Left ventricle myocardium superior (tissue), 1 donor: ENCODE measurements around the gene COA8. TPM values are rescaled to one million over a fixed set of nuclear protein-coding genes. Genes with fewer than 3 reads are reported as not detected.

Experiments used
- ATAC-seq: fragments of 200-7000 bp; cut with Tn5 transposase; one replicate; pipeline ENCODE4 v1.9.1; 2020; ENCODE audit warnings: mild to moderate bottlenecking, moderate library complexity
- DNase-seq: peaks from one replicate; pipeline ENCODE4 v3.0.0-alpha.2; 2020
- intact Hi-C: fragments of 100-400 bp; cut with micrococcal nuclease; formaldehyde crosslinking; loops from one replicate; pipeline ENCODE4 v1.11.0; 2022
- total RNA-seq: library from RNA; stranded (reverse); fragmentation: NEBNext Ultra II Directional; extraction: Animal tissue kit (Norgen Biotek cat#: 25700); gene quantifications from one replicate; pipeline ENCODE4 v1.2.1, GENCODE V29; 2021
- donor health status: DM: no; HTN: yes; CAD: no; lungs with severe emphysema.

The COA8 gene
- total RNA-seq, 1 donor from 2014 or later = 56.2 TPM

DNA sequence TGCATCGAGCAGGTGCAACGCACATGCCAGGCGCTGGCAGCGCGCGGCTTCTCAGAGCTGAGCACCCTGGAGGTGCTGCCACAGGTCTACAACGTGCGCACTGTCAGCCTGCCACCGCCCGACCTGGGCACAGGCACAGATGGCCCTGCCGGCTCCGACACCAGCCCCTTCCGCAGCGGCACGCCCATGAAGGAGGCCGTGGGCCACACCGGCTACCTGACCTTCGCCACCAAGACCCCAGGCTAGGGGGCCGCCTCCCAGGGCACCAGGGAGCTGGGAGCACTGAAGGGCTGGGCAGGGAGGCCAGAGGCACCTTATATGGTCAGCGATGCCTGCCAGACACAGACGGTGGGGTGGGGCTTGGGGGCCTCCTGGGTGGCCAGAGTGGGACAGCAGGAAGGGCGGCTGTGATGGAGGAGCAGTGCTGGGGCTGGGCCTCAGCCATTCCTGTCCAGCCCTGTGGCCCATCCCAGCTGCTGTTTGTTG is 28.1 kb upstream of the COA8 start:
- ATAC-seq = no peak

DNA sequence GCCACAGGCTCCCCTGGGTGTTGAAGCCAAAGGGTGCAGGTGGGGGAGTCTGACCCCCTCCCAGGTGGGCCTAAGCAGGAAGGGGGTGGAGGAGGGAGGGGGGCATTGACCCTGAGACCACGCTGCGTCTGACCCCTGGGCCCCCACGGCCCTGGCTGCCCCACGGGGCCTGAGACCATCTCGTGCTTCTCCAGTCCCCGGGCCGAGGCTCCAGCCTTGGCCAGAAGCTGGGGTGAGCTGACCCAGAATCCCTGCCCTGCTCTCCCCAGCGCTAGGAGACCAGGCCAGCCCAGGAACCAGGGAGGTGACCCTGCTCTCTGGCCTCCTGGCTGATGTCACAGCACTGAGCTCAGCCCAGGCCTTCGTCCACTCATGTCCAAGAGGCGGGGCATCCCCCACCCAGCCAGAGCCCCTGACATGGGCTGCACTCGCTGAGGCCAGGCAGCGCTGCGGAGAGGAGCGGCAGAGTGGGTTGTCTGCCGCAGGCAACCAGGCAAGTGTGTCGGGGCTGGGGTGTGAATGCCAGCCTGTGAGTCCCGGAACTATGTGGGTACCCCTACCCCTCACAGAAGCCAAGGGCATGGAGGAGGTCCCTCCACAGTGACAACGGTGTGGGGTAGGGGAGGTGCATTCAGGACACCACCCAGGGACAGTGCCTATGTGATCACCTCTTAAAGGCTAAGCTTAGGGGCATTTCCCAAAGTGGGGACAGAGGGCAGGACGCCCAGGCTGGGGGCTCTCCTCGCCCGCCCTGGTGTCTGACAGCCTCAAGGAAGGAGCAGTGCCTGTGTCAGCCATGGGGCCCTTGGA is 27.5 kb upstream of the COA8 start:
- no peak for ATAC-seq

More for the DNA sequence above, 28.1 kb upstream of the COA8 start:
- intact Hi-C loops = no loop called here
- peak; percentile 35 for DNase-seq

GRCh38 chr14:103535891-103536565 is 26.7 kb upstream of the COA8 start:
- intact Hi-C loops = no loop called here
- DNase-seq = peak; percentile 18

More for the DNA sequence above, 27.5 kb upstream of the COA8 start:
- peak; percentile 37 for DNase-seq
- intact Hi-C loops = no loop called here

GRCh38 chr14:103536693-103537092 is 26.1 kb upstream of the COA8 start:
- peak; percentile 18 for DNase-seq
- intact Hi-C loops = no loop called here
- ATAC-seq = no peak

More at GRCh38 chr14:103535891-103536565, 26.7 kb upstream of the COA8 start:
- no peak for ATAC-seq

GRCh38 chr14:103537175-103537990 is 25.4 kb upstream of the COA8 start:
- peak; percentile 27 for DNase-seq
- no peak for ATAC-seq

GRCh38 chr14:103538291-103539055 is 24.3 kb upstream of the COA8 start:
- intact Hi-C loops = no loop called here
- ATAC-seq = peak; percentile 36
- DNase-seq = peak; percentile 60

More at GRCh38 chr14:103537175-103537990, 25.4 kb upstream of the COA8 start:
- intact Hi-C loops = no loop called here

- ATAC-seq (peak; percentile 0), DNase-seq (peak; percentile 31)
- intact Hi-C loops = no loop called here
Measured at GRCh38 chr14:103539056-103539825, 23.5 kb upstream of the COA8 start.

GRCh38 chr14:103540821-103541708 is 21.7 kb upstream of the COA8 start:
- DNase-seq = peak; percentile 34
- ATAC-seq = no peak
- intact Hi-C loops = no loop called here

DNA sequence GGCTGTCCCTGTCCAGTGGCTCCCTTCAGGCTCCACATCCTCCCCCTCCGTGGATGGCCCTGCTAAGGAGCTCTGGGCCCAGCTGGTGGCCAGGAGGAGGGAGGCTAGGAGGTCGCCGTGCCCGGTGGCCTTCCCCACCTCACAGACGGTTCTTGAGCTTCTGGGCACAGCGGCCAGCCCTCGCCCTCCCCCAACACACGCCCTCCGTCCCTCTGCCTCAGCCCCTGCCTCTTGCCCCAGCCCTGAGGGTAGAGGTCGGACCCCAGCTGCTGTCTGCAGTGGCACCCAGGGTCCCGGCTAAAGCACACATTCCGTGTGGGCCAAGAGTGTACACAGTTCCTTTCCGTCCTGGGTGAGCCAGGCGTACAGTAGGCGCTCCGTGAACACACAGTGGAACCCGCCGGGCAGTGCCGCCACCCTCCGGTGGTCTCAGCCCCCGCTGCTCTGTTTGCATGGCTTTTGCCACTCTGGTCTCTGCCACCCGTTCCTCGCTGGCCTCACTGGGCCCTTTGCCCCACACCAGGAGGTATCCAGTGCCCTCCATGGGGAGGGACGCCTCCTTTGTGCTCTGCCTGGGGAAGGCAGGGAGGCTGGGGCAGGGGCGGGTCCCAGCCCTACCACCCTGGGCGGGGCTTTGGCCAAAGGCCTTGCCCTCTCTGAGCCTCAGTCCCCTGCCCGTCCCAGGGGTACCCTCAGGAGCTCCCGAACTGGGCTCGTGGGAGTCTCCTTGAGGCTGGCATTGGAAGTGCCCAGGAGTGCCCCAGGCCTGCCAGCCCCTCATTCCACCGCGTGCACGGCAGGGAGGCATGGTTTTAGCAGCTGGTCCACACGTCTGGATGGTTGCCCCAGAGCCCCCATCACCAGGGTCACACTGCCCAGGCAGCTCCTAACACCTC is 20.8 kb upstream of the COA8 start:
- ATAC-seq (no peak), DNase-seq (peak; percentile 37)
- intact Hi-C loops = no loop called here

DNA sequence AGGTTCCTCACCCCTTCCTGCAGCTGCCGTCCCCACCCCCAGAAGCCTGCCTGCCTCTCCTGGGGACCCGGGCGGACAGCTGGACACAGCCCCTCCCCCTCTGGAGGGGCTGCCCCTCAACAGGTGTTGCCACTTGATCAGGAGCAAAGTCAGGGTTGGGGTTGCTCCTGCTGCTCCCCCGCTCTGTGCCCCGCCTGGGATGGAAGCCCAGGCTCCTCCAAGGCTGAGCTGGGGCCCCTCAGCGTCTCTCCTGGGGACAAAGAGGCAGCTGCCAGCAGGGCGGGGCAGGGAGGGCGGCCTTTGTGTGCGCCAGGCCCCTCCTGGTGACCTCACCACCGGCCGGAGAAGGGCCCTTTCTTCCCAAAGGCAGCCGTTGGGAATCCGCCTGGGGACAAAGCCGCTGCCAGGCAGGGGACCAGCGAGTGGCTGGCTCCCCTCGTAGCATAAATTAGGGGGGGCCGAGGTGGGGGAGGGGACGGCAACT is 20.1 kb upstream of the COA8 start:
- peak; percentile 33 for ATAC-seq

GRCh38 chr14:103543140-103543539 is 19.6 kb upstream of the COA8 start:
- ATAC-seq (no peak), DNase-seq (peak; percentile 34)
- intact Hi-C loops = no loop called here

More for the DNA sequence above, 20.1 kb upstream of the COA8 start:
- peak; percentile 81 for DNase-seq
- intact Hi-C loops = no loop called here

GRCh38 chr14:103543721-103544387 is 18.9 kb upstream of the COA8 start:
- ATAC-seq = no peak
- DNase-seq = peak; percentile 58
- intact Hi-C loops = no loop called here

- intact Hi-C loops = no loop called here
- DNase-seq (peak; percentile 81), ATAC-seq (peak; percentile 10)
Measured at GRCh38 chr14:103544388-103545218, 18.2 kb upstream of the COA8 start.

- no peak for ATAC-seq
- intact Hi-C loops = no loop called here
- DNase-seq = peak; percentile 34
Measured at GRCh38 chr14:103545219-103545914, 17.4 kb upstream of the COA8 start.
